Effector memory CD4-positive, alpha-beta T cell (primary cell): ENCODE results near the gene ADAMTSL3.

Experiments
- DNase-seq, 3 donors: peaks; one replicate each; pipeline ENCODE4 v3.0.0-alpha.2; 2020
- H3K27ac ChIP-seq: 2 replicates; pipeline ENCODE4 v1.7.0; 2013; ENCODE audit warnings: mild to moderate bottlenecking, low read length, moderate library complexity; ENCODE audit not compliant: insufficient read depth, poor library complexity, severe bottlenecking
- H3K27me3 ChIP-seq: replicated peaks from 2 replicates; pipeline ENCODE4 v1.7.0; 2013; ENCODE audit warnings: mild to moderate bottlenecking, low read length; ENCODE audit not compliant: insufficient read depth, control insufficient read depth, poor library complexity, severe bottlenecking
- H3K36me3 ChIP-seq: 2 replicates; pipeline ENCODE4 v1.7.0; 2013; ENCODE audit warnings: mild to moderate bottlenecking, low read length, moderate library complexity; ENCODE audit not compliant: control insufficient read depth, insufficient read depth
- H3K4me1 ChIP-seq: 2 replicates; pipeline ENCODE4 v1.7.0; 2013; ENCODE audit warnings: low read length, mild to moderate bottlenecking; ENCODE audit not compliant: control insufficient read depth, insufficient read depth, poor library complexity, severe bottlenecking
- H3K4me3 ChIP-seq: 2 replicates; pipeline ENCODE4 v1.7.0; 2013; ENCODE audit warnings: low read length, low read depth, mild to moderate bottlenecking; ENCODE audit not compliant: insufficient read depth, poor library complexity, severe bottlenecking
- H3K9me3 ChIP-seq: 2 replicates; pipeline ENCODE4 v1.7.0; 2013; ENCODE audit warnings: mild to moderate bottlenecking, low read length, moderate library complexity; ENCODE audit not compliant: control insufficient read depth

Gene ADAMTSL3

DNA sequence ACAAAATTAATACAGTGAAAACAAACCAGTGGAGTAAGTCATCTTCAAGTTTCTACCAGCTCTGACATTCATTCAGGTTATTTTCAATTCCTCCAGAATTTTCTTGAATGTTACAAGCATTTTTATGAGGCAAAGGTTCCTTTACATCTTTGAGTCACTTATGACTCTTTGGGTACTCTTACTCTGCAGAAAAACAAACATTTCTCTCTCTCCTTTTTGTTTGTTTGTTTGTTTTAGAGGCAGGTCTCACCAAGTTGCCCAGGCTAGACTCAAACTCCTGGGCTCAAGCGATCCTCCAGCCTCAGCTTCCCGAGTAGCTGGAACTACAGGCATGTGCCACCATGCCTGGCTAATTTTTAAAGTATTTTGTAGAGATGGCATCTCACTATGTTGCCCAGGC, 233.5 kb downstream of the ADAMTSL3 start:
- Histone ChIP-seq H3K27me3 (peaks cover 4% of the 10 kb centered on the region), H3K4me3 (no peak overlapping the region), H3K4me1 (no peaks in the 10 kb centered on the region), H3K9me3 (no peaks in the 10 kb centered on the region), H3K27ac (no peak overlapping the region), H3K36me3 (no peaks in the 10 kb centered on the region)
- DNase-seq = no peak

DNA sequence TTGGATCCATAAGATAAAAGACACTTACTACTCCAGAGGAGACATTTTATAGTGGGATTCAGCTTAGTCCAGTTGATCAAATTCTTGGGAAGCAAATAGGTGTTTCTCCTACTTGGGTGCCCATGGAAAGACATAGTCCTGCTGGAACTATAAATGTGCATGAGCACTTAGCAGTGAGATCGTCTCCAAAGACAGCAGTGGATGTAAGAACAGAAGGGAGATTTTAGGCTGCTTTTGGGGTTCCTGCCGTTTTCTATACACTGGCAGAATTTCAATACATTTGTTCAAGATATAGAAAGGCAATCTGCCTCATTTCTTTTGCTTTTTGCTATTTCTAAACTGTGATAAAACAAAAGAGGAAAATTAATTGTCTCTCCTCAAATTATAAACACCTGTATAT, 234.0 kb downstream of the ADAMTSL3 start:
- Histone ChIP-seq H3K36me3 (no peaks in the 10 kb centered on the region), H3K27ac (no peak overlapping the region), H3K4me1 (no peaks in the 10 kb centered on the region), H3K27me3 (peaks cover 4% of the 10 kb centered on the region), H3K9me3 (no peaks in the 10 kb centered on the region), H3K4me3 (no peak overlapping the region)
- no peak for DNase-seq

DNA sequence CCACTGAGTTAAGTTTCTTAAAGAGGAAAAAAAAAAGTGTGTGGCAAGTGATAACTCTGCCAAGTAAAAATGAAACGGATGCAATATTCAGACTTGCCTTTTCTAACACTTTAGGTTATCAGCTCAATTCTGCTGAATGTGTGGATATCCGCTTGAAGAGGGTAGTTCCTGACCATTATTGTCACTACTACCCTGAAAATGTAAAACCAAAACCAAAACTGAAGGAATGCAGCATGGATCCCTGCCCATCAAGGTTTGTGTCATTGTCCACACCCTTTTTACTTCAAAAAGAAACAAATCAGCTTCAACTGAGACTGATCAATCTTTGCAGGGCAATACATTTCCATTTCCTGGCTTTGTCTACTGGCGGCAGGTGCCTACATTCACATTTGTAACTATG, 236.1 kb downstream of the ADAMTSL3 start:
- H3K27ac ChIP-seq = no peak overlapping the region
- no peak overlapping the region for H3K4me3 ChIP-seq
- DNase-seq = no peak
- H3K36me3 ChIP-seq = no peaks in the 10 kb centered on the region
- H3K9me3 ChIP-seq = no peaks in the 10 kb centered on the region
- H3K4me1 ChIP-seq = no peaks in the 10 kb centered on the region
- peaks cover 4% of the 10 kb centered on the region for H3K27me3 ChIP-seq

GRCh38 chr15:83890587-83890986, 236.7 kb downstream of the ADAMTSL3 start:
- DNase-seq = no peak
- no peaks in the 10 kb centered on the region for H3K4me1 ChIP-seq
- no peak overlapping the region for H3K27ac ChIP-seq

GRCh38 chr15:83892498-83892897, 238.6 kb downstream of the ADAMTSL3 start:
- Histone ChIP-seq H3K4me3 (no peak overlapping the region), H3K9me3 (no peaks in the 10 kb centered on the region), H3K4me1 (no peaks in the 10 kb centered on the region), H3K27me3 (no peaks in the 10 kb centered on the region), H3K27ac (no peak overlapping the region), H3K36me3 (no peaks in the 10 kb centered on the region)
- no peak for DNase-seq

More at GRCh38 chr15:83890587-83890986, 236.7 kb downstream of the ADAMTSL3 start:
- Histone ChIP-seq H3K36me3 (no peaks in the 10 kb centered on the region), H3K27me3 (peaks cover 4% of the 10 kb centered on the region), H3K4me3 (no peak overlapping the region), H3K9me3 (no peaks in the 10 kb centered on the region)

- Histone ChIP-seq H3K27ac (no peak overlapping the region), H3K4me1 (no peaks in the 10 kb centered on the region), H3K9me3 (no peaks in the 10 kb centered on the region), H3K36me3 (no peaks in the 10 kb centered on the region), H3K4me3 (no peak overlapping the region), H3K27me3 (no peaks in the 10 kb centered on the region)
- no peak for DNase-seq
Observed at GRCh38 chr15:83893308-83893707, 239.4 kb downstream of the ADAMTSL3 start.

DNA sequence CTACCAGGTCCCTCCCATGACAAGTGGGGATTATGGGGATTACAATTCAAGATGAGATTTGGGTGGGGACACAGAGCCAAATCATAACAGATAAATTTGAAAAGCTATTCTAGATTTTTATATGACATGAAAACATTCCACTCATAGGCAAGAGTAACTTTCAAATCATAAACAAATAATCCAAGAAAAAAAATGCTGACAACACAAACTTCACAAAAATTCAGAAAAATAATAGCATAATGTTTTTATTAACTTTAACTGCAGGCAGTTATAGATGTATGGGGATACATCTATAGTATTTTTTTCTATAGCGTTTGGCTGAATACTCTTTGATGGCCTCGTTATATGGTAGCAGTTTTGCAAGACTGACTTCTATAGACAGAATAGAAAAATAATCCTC, 243.1 kb downstream of the ADAMTSL3 start:
- H3K36me3 ChIP-seq = no peaks in the 10 kb centered on the region
- no peak for DNase-seq
- H3K4me3 ChIP-seq = no peak overlapping the region
- no peaks in the 10 kb centered on the region for H3K27me3 ChIP-seq
- H3K9me3 ChIP-seq = no peaks in the 10 kb centered on the region
- no peak overlapping the region for H3K27ac ChIP-seq
- H3K4me1 ChIP-seq = no peaks in the 10 kb centered on the region

GRCh38 chr15:83898361-83898760, 244.4 kb downstream of the ADAMTSL3 start:
- no peaks in the 10 kb centered on the region for H3K9me3 ChIP-seq
- no peaks in the 10 kb centered on the region for H3K36me3 ChIP-seq
- no peak for DNase-seq
- no peaks in the 10 kb centered on the region for H3K27me3 ChIP-seq
- no peaks in the 10 kb centered on the region for H3K4me1 ChIP-seq
- no peak overlapping the region for H3K27ac ChIP-seq
- H3K4me3 ChIP-seq = no peak overlapping the region

DNA sequence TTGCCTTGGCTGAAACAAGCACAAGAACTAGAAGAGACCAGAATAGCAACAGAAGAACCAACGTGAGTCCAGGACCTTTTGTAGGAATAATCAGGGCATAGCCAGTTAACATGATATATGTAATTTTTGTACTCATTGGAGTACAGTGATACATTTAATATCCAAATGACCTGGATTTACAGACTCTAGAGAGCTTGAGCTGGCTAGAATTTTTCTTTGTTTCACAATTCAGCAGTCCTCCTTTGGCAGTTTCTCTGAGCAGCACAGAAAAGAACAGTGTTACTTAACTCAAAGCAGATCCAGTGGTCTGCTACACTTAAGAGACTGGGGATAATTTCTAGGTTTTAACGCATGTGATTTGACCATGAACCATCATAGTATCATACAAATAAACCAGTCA, 245.7 kb downstream of the ADAMTSL3 start:
- H3K27me3 ChIP-seq = no peaks in the 10 kb centered on the region
- no peaks in the 10 kb centered on the region for H3K36me3 ChIP-seq
- no peaks in the 10 kb centered on the region for H3K4me1 ChIP-seq
- H3K4me3 ChIP-seq = no peak overlapping the region
- DNase-seq = no peak
- H3K27ac ChIP-seq = no peak overlapping the region
- H3K9me3 ChIP-seq = no peaks in the 10 kb centered on the region

GRCh38 chr15:83904107-83905040, 250.5 kb downstream of the ADAMTSL3 start:
- Histone ChIP-seq H3K4me1 (no peaks in the 10 kb centered on the region), H3K27me3 (no peaks in the 10 kb centered on the region), H3K9me3 (no peaks in the 10 kb centered on the region), H3K27ac (no peak overlapping the region), H3K4me3 (no peak overlapping the region), H3K36me3 (no peaks in the 10 kb centered on the region)
- DNase-seq = no peak
